ENCODE data around the gene MAP4K4.
A peak's percentile ranks its signal among the peaks of the same experiment; 100 is the strongest.

Gene MAP4K4

DNA sequence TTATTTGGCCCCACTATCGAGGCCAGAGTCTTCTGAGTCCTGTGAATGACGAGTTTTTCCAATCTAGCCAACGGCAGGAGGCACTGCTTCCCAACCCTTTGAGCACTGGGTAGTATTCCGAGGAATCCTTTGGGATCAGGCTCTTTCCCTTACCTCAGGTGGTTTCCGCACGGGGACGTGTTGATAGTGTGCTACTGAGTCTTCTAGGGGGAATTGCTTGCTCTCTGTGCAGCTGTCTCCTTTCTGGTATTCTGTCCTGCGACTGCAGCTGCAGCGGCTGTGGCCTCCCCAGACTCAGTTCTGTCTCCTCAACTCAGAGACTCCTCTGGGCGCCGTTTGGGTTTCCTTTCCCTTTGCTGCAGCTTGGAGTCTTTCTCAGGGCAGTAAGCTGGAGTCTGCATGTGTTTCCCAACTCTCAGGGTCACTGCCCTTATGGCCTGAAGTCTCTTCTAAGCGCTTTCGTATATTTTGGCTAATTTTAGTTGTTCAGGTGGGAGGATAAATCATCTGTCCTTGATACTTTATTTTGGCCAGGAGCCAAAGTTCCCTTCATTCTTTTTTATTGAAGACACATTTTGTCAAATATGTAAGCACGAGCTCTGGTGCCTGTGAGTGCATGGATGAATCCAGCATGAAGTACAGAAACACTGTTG lies 118.4 kb downstream of the MAP4K4 start:
- no peak for TF ChIP-seq EZH2 (IDR thresholded peaks at IDR 0.05; ENCODE audit: borderline replicate concordance, low read depth, low read length, severe bottlenecking)
- TF ChIP-seq, protein P1, sequence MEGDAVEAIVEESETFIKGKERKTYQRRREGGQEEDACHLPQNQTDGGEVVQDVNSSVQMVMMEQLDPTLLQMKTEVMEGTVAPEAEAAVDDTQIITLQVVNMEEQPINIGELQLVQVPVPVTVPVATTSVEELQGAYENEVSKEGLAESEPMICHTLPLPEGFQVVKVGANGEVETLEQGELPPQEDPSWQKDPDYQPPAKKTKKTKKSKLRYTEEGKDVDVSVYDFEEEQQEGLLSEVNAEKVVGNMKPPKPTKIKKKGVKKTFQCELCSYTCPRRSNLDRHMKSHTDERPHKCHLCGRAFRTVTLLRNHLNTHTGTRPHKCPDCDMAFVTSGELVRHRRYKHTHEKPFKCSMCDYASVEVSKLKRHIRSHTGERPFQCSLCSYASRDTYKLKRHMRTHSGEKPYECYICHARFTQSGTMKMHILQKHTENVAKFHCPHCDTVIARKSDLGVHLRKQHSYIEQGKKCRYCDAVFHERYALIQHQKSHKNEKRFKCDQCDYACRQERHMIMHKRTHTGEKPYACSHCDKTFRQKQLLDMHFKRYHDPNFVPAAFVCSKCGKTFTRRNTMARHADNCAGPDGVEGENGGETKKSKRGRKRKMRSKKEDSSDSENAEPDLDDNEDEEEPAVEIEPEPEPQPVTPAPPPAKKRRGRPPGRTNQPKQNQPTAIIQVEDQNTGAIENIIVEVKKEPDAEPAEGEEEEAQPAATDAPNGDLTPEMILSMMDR (IDR thresholded peaks at IDR 0.05; ENCODE audit: borderline replicate concordance, extremely low read depth, low read length, poor library complexity, severe bottlenecking) = no peak
- peaks cover 99% of the 10 kb centered on the region for H3K79me2 ChIP-seq (ENCODE audit: insufficient read depth, low read length)
- H3K4me2 ChIP-seq (ENCODE audit: insufficient read depth, low read length) = no peak overlapping the region
- no peak overlapping the region for H3K4me3 ChIP-seq (ENCODE audit: low read depth in 1 of 2, low read length in 2 of 2)
- no peak for DNase-seq
- peak; percentile 64; the same call in 2 of the 3 replicates for ATAC-seq (ENCODE audit: insufficient read depth, low read depth)
- H3K4me1 ChIP-seq (ENCODE audit: insufficient read depth, low read length) = no peaks in the 10 kb centered on the region
- no peak overlapping the region for H3K9ac ChIP-seq (ENCODE audit: low read depth, low read length)
- H3K27ac ChIP-seq (ENCODE audit: low read length) = no peak overlapping the region
- no peak overlapping the region for H2AFZ ChIP-seq (ENCODE audit: low read depth, low read length)
- no peaks in the 10 kb centered on the region; the same call in 1 of the 2 replicates for H3K36me3 ChIP-seq (ENCODE audit: insufficient read depth, low read length)
- H3K27me3 ChIP-seq (ENCODE audit: insufficient read depth, low read length, poor library complexity) = no peaks in the 10 kb centered on the region
- no peaks in the 10 kb centered on the region for H3K9me3 ChIP-seq (ENCODE audit: insufficient read depth, low read length, severe bottlenecking)
- H4K20me1 ChIP-seq (ENCODE audit: insufficient read depth, low read length) = peaks cover 70% of the 10 kb centered on the region

DNA sequence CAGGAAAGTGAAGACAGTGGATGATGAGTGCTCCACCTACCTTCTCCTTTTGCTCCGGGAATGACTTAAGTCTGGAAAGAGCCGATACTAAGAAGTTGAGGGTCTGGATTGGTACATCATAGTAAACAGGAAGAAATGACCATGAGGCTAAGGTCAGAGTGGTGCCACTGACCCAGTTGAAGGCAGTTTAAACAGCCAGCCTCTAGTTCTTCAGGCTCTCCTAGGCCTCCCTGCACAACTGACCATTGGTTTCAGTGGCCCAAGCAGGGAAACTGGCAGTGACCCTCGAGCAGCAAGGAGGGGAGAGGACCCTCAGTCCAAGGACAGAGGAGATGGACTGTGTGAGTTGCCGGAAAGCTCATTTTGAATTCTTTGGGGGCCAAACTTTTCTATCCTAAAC lies 119.1 kb downstream of the MAP4K4 start:
- H3K9ac ChIP-seq (ENCODE audit: low read depth, low read length) = no peak overlapping the region
- ATAC-seq (ENCODE audit: insufficient read depth, low read depth) (no peak), DNase-seq (no peak)
- peaks cover 72% of the 10 kb centered on the region for H4K20me1 ChIP-seq (ENCODE audit: insufficient read depth, low read length)
- H2AFZ ChIP-seq (ENCODE audit: low read depth, low read length) = no peak overlapping the region
- H3K4me2 ChIP-seq (ENCODE audit: insufficient read depth, low read length) = no peak overlapping the region
- no peak overlapping the region for H3K4me3 ChIP-seq (ENCODE audit: low read depth in 1 of 2, low read length in 2 of 2)
- H3K79me2 ChIP-seq (ENCODE audit: insufficient read depth, low read length) = peaks cover 99% of the 10 kb centered on the region
- no peak overlapping the region for H3K27ac ChIP-seq (ENCODE audit: low read length)
- H3K4me1 ChIP-seq (ENCODE audit: insufficient read depth, low read length) = no peaks in the 10 kb centered on the region
- no peaks in the 10 kb centered on the region for H3K27me3 ChIP-seq (ENCODE audit: insufficient read depth, low read length, poor library complexity)
- TF ChIP-seq EZH2 (IDR thresholded peaks at IDR 0.05; ENCODE audit: borderline replicate concordance, low read depth, low read length, severe bottlenecking) = no peak
- TF ChIP-seq, protein P1 (IDR thresholded peaks at IDR 0.05; ENCODE audit: borderline replicate concordance, extremely low read depth, low read length, poor library complexity, severe bottlenecking) = no peak
- no peaks in the 10 kb centered on the region for H3K9me3 ChIP-seq (ENCODE audit: insufficient read depth, low read length, severe bottlenecking)
- no peaks in the 10 kb centered on the region for H3K36me3 ChIP-seq (ENCODE audit: insufficient read depth, low read length)

- H3K4me1 ChIP-seq (ENCODE audit: insufficient read depth, low read length) = no peaks in the 10 kb centered on the region
- H3K79me2 ChIP-seq (ENCODE audit: insufficient read depth, low read length) = peaks cover 99% of the 10 kb centered on the region
- no peaks in the 10 kb centered on the region for H3K9me3 ChIP-seq (ENCODE audit: insufficient read depth, low read length, severe bottlenecking)
- DNase-seq (no peak), ATAC-seq (ENCODE audit: insufficient read depth, low read depth) (no peak)
- peaks cover 69% of the 10 kb centered on the region for H4K20me1 ChIP-seq (ENCODE audit: insufficient read depth, low read length)
- H3K4me2 ChIP-seq (ENCODE audit: insufficient read depth, low read length) = no peak overlapping the region
- no peak overlapping the region for H3K4me3 ChIP-seq (ENCODE audit: low read depth in 1 of 2, low read length in 2 of 2)
- H2AFZ ChIP-seq (ENCODE audit: low read depth, low read length) = no peak overlapping the region
- no peak overlapping the region for H3K9ac ChIP-seq (ENCODE audit: low read depth, low read length)
- H3K36me3 ChIP-seq (ENCODE audit: insufficient read depth, low read length) = no peaks in the 10 kb centered on the region
- H3K27ac ChIP-seq (ENCODE audit: low read length) = no peak overlapping the region
- H3K27me3 ChIP-seq (ENCODE audit: insufficient read depth, low read length, poor library complexity) = no peaks in the 10 kb centered on the region
- TF ChIP-seq EZH2 (IDR thresholded peaks at IDR 0.05; ENCODE audit: borderline replicate concordance, low read depth, low read length, severe bottlenecking) = no peak
- TF ChIP-seq, protein P1 (IDR thresholded peaks at IDR 0.05; ENCODE audit: borderline replicate concordance, extremely low read depth, low read length, poor library complexity, severe bottlenecking) = no peak
Measured at GRCh38 chr2:101817481-101817880, 120.0 kb downstream of the MAP4K4 start.

Measured in DND-41 (cell line).